ENCODE data around the gene RAB22A.

RAB22A gene

GRCh38 chr20:58344741-58345140 is 35.2 kb downstream of the RAB22A start:
- Histone ChIP-seq H3K9me3 (ENCODE audit: insufficient read depth, low read length, severe bottlenecking) (no peaks in the 10 kb centered on the region), H3K27ac (ENCODE audit: low read length) (no peak overlapping the region), H3K27me3 (ENCODE audit: insufficient read depth, low read length, poor library complexity) (no peaks in the 10 kb centered on the region), H3K36me3 (ENCODE audit: insufficient read depth, low read length) (peaks cover 50% of the 10 kb centered on the region), H3K4me3 (ENCODE audit: low read depth in 1 of 2, low read length in 2 of 2) (no peak overlapping the region), H2AFZ (ENCODE audit: low read depth, low read length) (no peak overlapping the region), H3K79me2 (ENCODE audit: insufficient read depth, low read length) (peaks cover 14% of the 10 kb centered on the region), H3K4me2 (ENCODE audit: insufficient read depth, low read length) (no peak overlapping the region), H4K20me1 (ENCODE audit: insufficient read depth, low read length) (peaks cover 20% of the 10 kb centered on the region; the same call in 1 of the 2 replicates), H3K9ac (ENCODE audit: low read depth, low read length) (no peak overlapping the region), H3K4me1 (ENCODE audit: insufficient read depth, low read length) (no peaks in the 10 kb centered on the region)
- TF ChIP-seq, protein P1, sequence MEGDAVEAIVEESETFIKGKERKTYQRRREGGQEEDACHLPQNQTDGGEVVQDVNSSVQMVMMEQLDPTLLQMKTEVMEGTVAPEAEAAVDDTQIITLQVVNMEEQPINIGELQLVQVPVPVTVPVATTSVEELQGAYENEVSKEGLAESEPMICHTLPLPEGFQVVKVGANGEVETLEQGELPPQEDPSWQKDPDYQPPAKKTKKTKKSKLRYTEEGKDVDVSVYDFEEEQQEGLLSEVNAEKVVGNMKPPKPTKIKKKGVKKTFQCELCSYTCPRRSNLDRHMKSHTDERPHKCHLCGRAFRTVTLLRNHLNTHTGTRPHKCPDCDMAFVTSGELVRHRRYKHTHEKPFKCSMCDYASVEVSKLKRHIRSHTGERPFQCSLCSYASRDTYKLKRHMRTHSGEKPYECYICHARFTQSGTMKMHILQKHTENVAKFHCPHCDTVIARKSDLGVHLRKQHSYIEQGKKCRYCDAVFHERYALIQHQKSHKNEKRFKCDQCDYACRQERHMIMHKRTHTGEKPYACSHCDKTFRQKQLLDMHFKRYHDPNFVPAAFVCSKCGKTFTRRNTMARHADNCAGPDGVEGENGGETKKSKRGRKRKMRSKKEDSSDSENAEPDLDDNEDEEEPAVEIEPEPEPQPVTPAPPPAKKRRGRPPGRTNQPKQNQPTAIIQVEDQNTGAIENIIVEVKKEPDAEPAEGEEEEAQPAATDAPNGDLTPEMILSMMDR (IDR thresholded peaks at IDR 0.05; ENCODE audit: borderline replicate concordance, extremely low read depth, low read length, poor library complexity, severe bottlenecking), result no peak
- TF ChIP-seq EZH2 (IDR thresholded peaks at IDR 0.05; ENCODE audit: borderline replicate concordance, low read depth, low read length, severe bottlenecking), result no peak
- ATAC-seq (ENCODE audit: insufficient read depth, low read depth), result no peak
- no peak for DNase-seq

GRCh38 chr20:58349570-58349969 is 40.1 kb downstream of the RAB22A start:
- Histone ChIP-seq H3K9ac (ENCODE audit: low read depth, low read length) (no peak overlapping the region), H3K79me2 (ENCODE audit: insufficient read depth, low read length) (no peaks in the 10 kb centered on the region), H3K4me1 (ENCODE audit: insufficient read depth, low read length) (no peaks in the 10 kb centered on the region), H3K36me3 (ENCODE audit: insufficient read depth, low read length) (peaks cover 48% of the 10 kb centered on the region), H3K9me3 (ENCODE audit: insufficient read depth, low read length, severe bottlenecking) (no peaks in the 10 kb centered on the region), H3K27me3 (ENCODE audit: insufficient read depth, low read length, poor library complexity) (no peaks in the 10 kb centered on the region), H3K4me2 (ENCODE audit: insufficient read depth, low read length) (no peak overlapping the region), H3K4me3 (ENCODE audit: low read depth in 1 of 2, low read length in 2 of 2) (no peak overlapping the region), H2AFZ (ENCODE audit: low read depth, low read length) (no peak overlapping the region), H3K27ac (ENCODE audit: low read length) (no peak overlapping the region), H4K20me1 (ENCODE audit: insufficient read depth, low read length) (peaks cover 3% of the 10 kb centered on the region; the same call in 1 of the 2 replicates)
- DNase-seq (no peak), ATAC-seq (ENCODE audit: insufficient read depth, low read depth) (no peak)
- TF ChIP-seq, protein P1 (IDR thresholded peaks at IDR 0.05; ENCODE audit: borderline replicate concordance, extremely low read depth, low read length, poor library complexity, severe bottlenecking), result no peak
- no peak for TF ChIP-seq EZH2 (IDR thresholded peaks at IDR 0.05; ENCODE audit: borderline replicate concordance, low read depth, low read length, severe bottlenecking)

- H2AFZ ChIP-seq (ENCODE audit: low read depth, low read length), result no peak overlapping the region
- no peaks in the 10 kb centered on the region for H3K4me1 ChIP-seq (ENCODE audit: insufficient read depth, low read length)
- ATAC-seq (ENCODE audit: insufficient read depth, low read depth) (no peak), DNase-seq (no peak)
- H3K79me2 ChIP-seq (ENCODE audit: insufficient read depth, low read length), result no peaks in the 10 kb centered on the region
- no peak overlapping the region for H3K4me2 ChIP-seq (ENCODE audit: insufficient read depth, low read length)
- H3K9ac ChIP-seq (ENCODE audit: low read depth, low read length), result no peak overlapping the region
- H4K20me1 ChIP-seq (ENCODE audit: insufficient read depth, low read length), result 0 out of 2 replicates have a peak, but pooled peaks cover 3% of the 10 kb centered on the region
- peaks cover 43% of the 10 kb centered on the region for H3K36me3 ChIP-seq (ENCODE audit: insufficient read depth, low read length)
- no peaks in the 10 kb centered on the region for H3K9me3 ChIP-seq (ENCODE audit: insufficient read depth, low read length, severe bottlenecking)
- H3K27ac ChIP-seq (ENCODE audit: low read length), result no peak overlapping the region
- no peaks in the 10 kb centered on the region for H3K27me3 ChIP-seq (ENCODE audit: insufficient read depth, low read length, poor library complexity)
- no peak for TF ChIP-seq EZH2 (IDR thresholded peaks at IDR 0.05; ENCODE audit: borderline replicate concordance, low read depth, low read length, severe bottlenecking)
- TF ChIP-seq, protein P1 (IDR thresholded peaks at IDR 0.05; ENCODE audit: borderline replicate concordance, extremely low read depth, low read length, poor library complexity, severe bottlenecking), result no peak
- no peak overlapping the region for H3K4me3 ChIP-seq (ENCODE audit: low read depth in 1 of 2, low read length in 2 of 2)
Observed at GRCh38 chr20:58352468-58352867, 43.0 kb downstream of the RAB22A start.

DNA sequence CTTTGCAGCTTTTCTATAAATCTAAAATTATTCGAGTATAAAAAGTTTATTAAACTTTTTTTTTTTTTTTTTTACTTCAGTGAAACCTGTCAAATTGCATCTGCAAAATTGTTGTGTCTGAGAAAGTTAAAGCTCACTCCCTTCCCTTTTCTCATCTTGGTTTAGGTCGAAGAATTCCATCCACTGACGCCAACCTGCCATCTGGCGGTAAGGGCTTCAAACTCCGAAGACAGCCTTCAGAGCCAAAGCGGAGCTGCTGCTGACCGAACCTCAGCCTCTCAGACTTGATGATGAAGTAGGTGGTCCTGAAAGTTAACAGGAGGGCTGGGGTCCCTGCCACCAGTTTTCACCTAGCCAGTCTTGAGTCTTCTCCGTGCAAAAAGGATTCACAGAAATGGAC is 49.9 kb downstream of the RAB22A start:
- no peaks in the 10 kb centered on the region for H3K27me3 ChIP-seq (ENCODE audit: insufficient read depth, low read length, poor library complexity)
- H3K4me3 ChIP-seq (ENCODE audit: low read depth in 1 of 2, low read length in 2 of 2), result no peak overlapping the region
- TF ChIP-seq, protein P1 (IDR thresholded peaks at IDR 0.05; ENCODE audit: borderline replicate concordance, extremely low read depth, low read length, poor library complexity, severe bottlenecking), result no peak
- no peak for TF ChIP-seq EZH2 (IDR thresholded peaks at IDR 0.05; ENCODE audit: borderline replicate concordance, low read depth, low read length, severe bottlenecking)
- H3K4me1 ChIP-seq (ENCODE audit: insufficient read depth, low read length), result no peaks in the 10 kb centered on the region
- H4K20me1 ChIP-seq (ENCODE audit: insufficient read depth, low read length), result 0 out of 2 replicates have a peak, but pooled peaks cover 3% of the 10 kb centered on the region
- no peak overlapping the region for H3K27ac ChIP-seq (ENCODE audit: low read length)
- no peak for DNase-seq
- no peak overlapping the region for H3K9ac ChIP-seq (ENCODE audit: low read depth, low read length)
- H3K9me3 ChIP-seq (ENCODE audit: insufficient read depth, low read length, severe bottlenecking), result no peaks in the 10 kb centered on the region
- H2AFZ ChIP-seq (ENCODE audit: low read depth, low read length), result no peak overlapping the region
- H3K79me2 ChIP-seq (ENCODE audit: insufficient read depth, low read length), result no peaks in the 10 kb centered on the region
- H3K36me3 ChIP-seq (ENCODE audit: insufficient read depth, low read length), result peaks cover 63% of the 10 kb centered on the region
- H3K4me2 ChIP-seq (ENCODE audit: insufficient read depth, low read length), result no peak overlapping the region
- ATAC-seq (ENCODE audit: insufficient read depth, low read depth), result no peak

Data from DND-41 (cell line).